Activated naive CD4-positive, alpha-beta T cell treated with anti-CD3 and anti-CD28 coated beads, Interleukin-2, amount 50 U/mL, for 16 hours (primary cell): ENCODE measurements around the gene PPP1R10.

Source experiments
- DNase-seq: peaks from one replicate; pipeline ENCODE4 v3.0.0-alpha.2; 2020

PPP1R10 gene

GRCh38 chr6:30555816-30556065 is 61.3 kb downstream of the PPP1R10 start:
- DNase-seq = no peak

GRCh38 chr6:30554962-30555815 is 61.9 kb downstream of the PPP1R10 start:
- DNase-seq = peak; percentile 19

GRCh38 chr6:30554404-30554803 is 62.6 kb downstream of the PPP1R10 start:
- no peak for DNase-seq
